Measurements from ENCODE around the gene C22orf42.
"Not testable (repeated sequence)": the region's sequence is repeated elsewhere in the genome, so short reads cannot be mapped to it uniquely, and the experiment has no call there.

- not testable (repeated sequence) for TF ChIP-seq POLR2A, POLR2AphosphoS5, CTCF, EP300 (IDR thresholded peaks at IDR 0.05)
Measured at GRCh38 chr22:32197553-32198226, 38.6 kb upstream of the C22orf42 start.

Data from sigmoid colon (tissue), 4 donors.